K562 (cell line): ENCODE data around the gene NOD2. TPM values are rescaled to one million over a fixed set of nuclear protein-coding genes. Genes with fewer than 3 reads are reported as not detected.

Experiments used
- ATAC-seq: fragments of 200-7000 bp; cut with Tn5 transposase; 3 replicates; pipeline ENCODE4 v1.9.1; 2020; ENCODE audit warnings: moderate library complexity
- BruUV-seq: library from RNA; stranded (reverse); fragments of 400-500 nt; replicated peaks from 2 replicates; lab custom pipeline; 2021; lab: Mats Ljungman, UMichigan
- CTCF ChIA-PET: fragments of 300-600 bp; formaldehyde crosslinking; extraction: SDS; loops from one replicate; lab custom pipeline; 2021; ENCODE audit warnings: low intra/inter-chr PET ratio; lab: Yijun Ruan, JAX
- POLR2A ChIA-PET: fragments of 300-600, 350-650 bp; sonication (Branson Sonifier 250); formaldehyde crosslinking; extraction: SDS; loops from one replicate; lab custom pipeline; 2021; ENCODE audit warnings: antibody characterized with exemption, inconsistent platforms; lab: Yijun Ruan, JAX
- DNase-seq, 4 experiments: peaks; one replicate each; pipeline versions ENCODE4 v3.0.0 to v3.0.0-alpha.2; 2011 to 2018; ENCODE audit warnings: low spot score in 3 of 4, mixed read lengths in 3 of 4; ENCODE audit errors: extremely low read depth in 1 of 4
- FAIRE-seq: peaks from 2 replicates; lab custom pipeline; 2011; peaks lifted over from hg19 to GRCh38; lab: Jason Lieb, UNC
- H2AFZ ChIP-seq: 2 replicates; pipeline ENCODE4 v1.6.0; 2011; ENCODE audit warnings: low read depth, low read length, control low read depth, inconsistent platforms
- H3K27ac ChIP-seq: fragments of 200-600 bp; 3 replicates; pipeline ENCODE4 v1.8.0; 2011; ENCODE audit warnings: low read depth, mild to moderate bottlenecking, control low read depth, inconsistent platforms, low read length, moderate library complexity, mixed read lengths; ENCODE audit errors: extremely low read depth
- H3K27me3 ChIP-seq, 2 experiments: fragments of 300-600 bp in 1 of 2; 2 replicates in 1 of 2; 3 replicates in 1 of 2; pipeline versions ENCODE4 v1.6.0 to v1.8.0; 2011; ENCODE audit warnings: inconsistent platforms in 2 of 2, low read length in 2 of 2, mild to moderate bottlenecking in 1 of 2, mixed read lengths in 1 of 2, moderate library complexity in 1 of 2; ENCODE audit not compliant: control insufficient read depth in 2 of 2, insufficient read depth in 2 of 2
- H3K36me3 ChIP-seq: fragments of 300-600 bp; 3 replicates; pipeline ENCODE4 v1.8.0; 2011; ENCODE audit warnings: mild to moderate bottlenecking, low read length, inconsistent platforms; ENCODE audit not compliant: control insufficient read depth, insufficient read depth
- H3K4me1 ChIP-seq, 2 experiments: fragments of 200-600 bp in 1 of 2; replicated peaks in 1 of 2; 2 replicates in 1 of 2; 3 replicates in 1 of 2; pipeline versions ENCODE4 v1.5.1 to v1.8.0; 2011; ENCODE audit warnings: inconsistent platforms in 2 of 2, low read length in 2 of 2, mild to moderate bottlenecking in 1 of 2, mixed read lengths in 1 of 2, moderate library complexity in 1 of 2; ENCODE audit not compliant: control insufficient read depth in 2 of 2, insufficient read depth in 2 of 2
- H3K4me2 ChIP-seq: 2 replicates; pipeline ENCODE4 v1.6.1; 2011; ENCODE audit warnings: low read length, control low read depth, inconsistent platforms, mixed read lengths; ENCODE audit not compliant: insufficient read depth
- H3K4me3 ChIP-seq: fragments of 200-600 bp; sonication (generic), shearing (Covaris generic); 2 replicates; pipeline ENCODE4 v1.5.1; 2016; ENCODE audit warnings: control low read depth, inconsistent platforms
- H3K79me2 ChIP-seq: fragments of 200-600 bp; 3 replicates; pipeline ENCODE4 v1.8.0; 2011; ENCODE audit warnings: low read length, inconsistent platforms; ENCODE audit not compliant: control insufficient read depth, insufficient read depth
- H3K9ac ChIP-seq, 2 experiments: 2 replicates each; pipeline versions ENCODE4 v1.6.0 to v1.6.1; 2011; ENCODE audit warnings: low read depth in 2 of 2, low read length in 2 of 2, control low read depth in 1 of 2, inconsistent platforms in 1 of 2, mild to moderate bottlenecking in 1 of 2, mixed read lengths in 1 of 2; ENCODE audit not compliant: insufficient read depth in 1 of 2
- H3K9me1 ChIP-seq: one replicate; pipeline ENCODE4 v1.6.0; 2011; ENCODE audit warnings: inconsistent platforms, mild to moderate bottlenecking, low read length, moderate library complexity; ENCODE audit not compliant: control insufficient read depth, insufficient read depth
- H3K9me3 ChIP-seq: replicated peaks from 2 replicates; pipeline ENCODE4 v1.5.1; 2011; ENCODE audit warnings: low read depth, low read length, inconsistent platforms; ENCODE audit not compliant: control insufficient read depth, insufficient read depth
- H4K20me1 ChIP-seq: replicated peaks from 2 replicates; pipeline ENCODE4 v1.6.1; 2011; ENCODE audit warnings: low read length, inconsistent platforms, mixed read lengths; ENCODE audit not compliant: control insufficient read depth, insufficient read depth
- ARNT ChIP-seq, 2 experiments: fragments of 450-650 bp; IDR thresholded peaks; 2 replicates each; pipeline ENCODE4 v1.6.1; 2016; ENCODE audit warnings: mild to moderate bottlenecking in 1 of 2
- FOXM1 ChIP-seq, 2 experiments: fragments of 450-650 bp in 1 of 2; sonication (generic) in 1 of 2; formaldehyde crosslinking in 1 of 2; IDR thresholded peaks; 2 replicates each; pipeline versions ENCODE4 v1.6.1 to v1.9.0; 2017 to 2022; ENCODE audit warnings: low read depth in 2 of 2, mild to moderate bottlenecking in 2 of 2, missing genetic modification reagents in 1 of 2, moderate library complexity in 1 of 2
- MYC ChIP-seq, 2 experiments: fragments of 250-450 bp in 1 of 2; sonication (Bioruptor Pico) in 1 of 2; IDR thresholded peaks; 2 replicates each; pipeline versions ENCODE4 v1.5.1 to v1.6.1; 2012 to 2021; ENCODE audit warnings: low read depth in 2 of 2, borderline replicate concordance in 1 of 2, improper control_type of control experiment in 1 of 2, low read length in 1 of 2, mild to moderate bottlenecking in 1 of 2, moderate library complexity in 1 of 2
- NELFE ChIP-seq: IDR thresholded peaks from 2 replicates; pipeline ENCODE4 v1.6.1; 2011; ENCODE audit warnings: mild to moderate bottlenecking; ENCODE audit not compliant: insufficient read depth, insufficient read length
- NFXL1 ChIP-seq: fragments of 450-650 bp; formaldehyde crosslinking; IDR thresholded peaks from 2 replicates; pipeline ENCODE4 v1.4.0; 2021; ENCODE audit warnings: mild to moderate bottlenecking
- SMARCC2 ChIP-seq: fragments of 450-650 bp; IDR thresholded peaks from 2 replicates; pipeline ENCODE4 v1.6.1; 2017; ENCODE audit warnings: antibody characterized with exemption, moderate library complexity, mild to moderate bottlenecking, low read depth
- TAF15 ChIP-seq: fragments of 200-400 bp; formaldehyde crosslinking; IDR thresholded peaks from 2 replicates; pipeline ENCODE4 v1.6.1; 2017; ENCODE audit warnings: mild to moderate bottlenecking, low read depth, low read length, moderate library complexity
- ZNF699 ChIP-seq: fragments of 250-450 bp; sonication (Bioruptor Pico); IDR thresholded peaks from 2 replicates; pipeline ENCODE4 v1.8.0; 2021; ENCODE audit warnings: mild to moderate bottlenecking, moderate library complexity; ENCODE audit not compliant: insufficient replicate concordance
- WGBS: fragments of 100-300 bp; shearing (Covaris generic); methylation state at CpG from one replicate; pipeline ENCODE4 v1.1.6; 2016; ENCODE audit warnings: low coverage, mixed read lengths; ENCODE audit not compliant: insufficient coverage; ENCODE audit errors: missing lambda C conversion rate; 5-methylcytosine and 5-hydroxymethylcytosine counted together
- in situ Hi-C: fragments of 300-500 bp; cut with MboI; formaldehyde crosslinking; loops from 4 replicates; pipeline ENCODE4 v1.15.0; 2018; ENCODE audit warnings: inconsistent platforms, mixed read lengths
- intact Hi-C: fragments of 100-400 bp; cut with micrococcal nuclease; formaldehyde crosslinking; loops from 2 replicates; pipeline ENCODE4 v1.14.2; 2022
- polyA plus RNA-seq, 8 experiments: library from polyadenylated mRNA; depleted of rRNA in 4 of 8; stranded (reverse) in 5 of 8; unstranded in 3 of 8; fragments of >200 nt; fragmentation: Nextera tagmentation in 2 of 8; fragmentation: Illumina TruSeq in 1 of 8; extraction: Ambion mirVana in 2 of 8; extraction: Trizol in 1 of 8; gene quantifications; 2 replicates each; pipeline versions ENCODE4 v1.2.1 to v1.2.3, GENCODE V29; 2011 to 2014; ENCODE audit warnings: inconsistent platforms in 1 of 8, missing spikeins in 1 of 8
- total RNA-seq, 7 experiments: library from RNA; depleted of rRNA in 6 of 7; stranded (reverse); fragments of >200 nt in 6 of 7; fragmentation: Illumina TruSeq in 2 of 7; extraction: Trizol in 2 of 7; gene quantifications; 2 replicates each; pipeline versions ENCODE4 v1.2.1 to v1.2.3, GENCODE V29; 2011 to 2021; ENCODE audit warnings: low replicate concordance in 1 of 7

The NOD2 gene
- total and polyA plus RNA-seq, 9 of the 15 experiments (the other 6 are each of a cell fraction or from before 2014, with no cell fraction given), result 0.04 TPM; not detected in 8

DNA sequence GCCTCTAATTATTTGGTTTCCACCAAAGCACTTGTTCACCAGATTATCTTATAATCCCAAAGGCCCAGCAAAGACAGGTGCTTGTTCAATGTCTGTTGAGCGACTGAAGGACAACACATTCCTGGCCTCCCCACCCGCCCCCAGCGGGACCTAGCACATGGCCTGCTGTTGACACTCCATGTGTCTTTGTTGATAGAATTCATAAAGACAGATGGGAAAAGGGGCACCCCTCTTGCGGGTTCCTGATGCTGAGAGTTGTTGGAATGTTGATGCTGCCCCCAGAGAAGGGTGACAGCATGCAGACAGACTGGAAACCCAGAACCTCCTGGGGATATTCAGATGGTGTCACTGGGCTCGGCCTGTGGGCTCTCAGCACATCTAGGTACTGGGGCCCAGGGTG is 49.2 kb upstream of the NOD2 start:
- Histone ChIP-seq H3K79me2 (no peaks in the 10 kb centered on the region), H3K27me3 (peaks cover 8 to 51% of the 10 kb centered on the region in 2 experiments), H3K4me3 (no peak overlapping the region), H3K4me1 (no peaks in the 10 kb centered on the region), H3K9me3 (no peaks in the 10 kb centered on the region), H4K20me1 (0 out of 2 replicates have a peak, but pooled peaks cover 5% of the 10 kb centered on the region), H3K9ac (no peak overlapping the region), H2AFZ (no peak overlapping the region), H3K4me2 (no peak overlapping the region), H3K36me3 (no peaks in the 10 kb centered on the region), H3K9me1 (peaks cover 5% of the 10 kb centered on the region), H3K27ac (no peak overlapping the region)
- no peak for ATAC-seq
- CTCF ChIA-PET, result no interaction called here
- no TSS peak for BruUV-seq
- POLR2A ChIA-PET, result no interaction called here
- TF ChIP-seq NFXL1 (CRISPR knock-in tag), result no peak
- no peak for TF ChIP-seq NELFE
- no peak for TF ChIP-seq MYC (IDR thresholded peaks at IDR 0.05; ENCODE audit: low read depth, low read length)
- TF ChIP-seq MYC (CRISPR knock-in tag; IDR thresholded peaks at IDR 0.05; ENCODE audit: borderline replicate concordance, low read depth), result no peak
- TF ChIP-seq TAF15, result no peak
- no peak for TF ChIP-seq ARNT (IDR thresholded peaks at IDR 0.05)
- TF ChIP-seq SMARCC2, result no peak
- TF ChIP-seq ZNF699 (CRISPR knock-in tag), result no peak
- TF ChIP-seq FOXM1 (IDR thresholded peaks at IDR 0.05; ENCODE audit: low read depth), result no peak
- TF ChIP-seq FOXM1 (CRISPR knock-in tag; IDR thresholded peaks at IDR 0.05; ENCODE audit: low read depth), result no peak
- no peak for FAIRE-seq
- WGBS, result 2% methylated on average over 5 of the region's 5 CpGs
- no peak for DNase-seq
- intact Hi-C loops, result no loop called here
- in situ Hi-C loops, result no loop called here
